ENCODE results near the gene CR1L.
"Not testable (repeated sequence)": the region's sequence is repeated elsewhere in the genome, so short reads cannot be mapped to it uniquely, and the experiment has no call there.

CR1L gene

GRCh38 chr1:207747627-207748492 lies 102.9 kb downstream of the CR1L start:
- DNase-seq: no peak

- peak; percentile 11 for DNase-seq
These were observed 104.0 kb downstream of the CR1L start for GRCh38 chr1:207748737-207749528.

GRCh38 chr1:207750631-207751305 lies 105.8 kb downstream of the CR1L start:
- DNase-seq: no peak

- DNase-seq: not testable (repeated sequence)
These were observed 106.5 kb downstream of the CR1L start for GRCh38 chr1:207751463-207751789.

GRCh38 chr1:207751790-207752455 lies 107.0 kb downstream of the CR1L start, which contains the start of gene CD46:
Gene CD46 (plus strand): TSS chr1:207752054. CDS start chr1:207752213, 159 bp downstream.
- peak; percentile 98 for DNase-seq

GRCh38 chr1:207752456-207752998 lies 107.6 kb downstream of the CR1L start:
- peak; percentile 45 for DNase-seq

GRCh38 chr1:207753611-207754010 lies 108.7 kb downstream of the CR1L start:
- DNase-seq: no peak

GRCh38 chr1:207754011-207754410 lies 109.1 kb downstream of the CR1L start:
- no peak for DNase-seq

- no peak for DNase-seq
These were observed 110.2 kb downstream of the CR1L start for GRCh38 chr1:207754974-207755700.

GRCh38 chr1:207755846-207756693 lies 111.1 kb downstream of the CR1L start:
- no peak for DNase-seq

- DNase-seq: no peak
These were observed 117.7 kb downstream of the CR1L start for GRCh38 chr1:207762622-207763021.

- no peak for DNase-seq
These were observed 118.2 kb downstream of the CR1L start for GRCh38 chr1:207763091-207763490.

- no peak for DNase-seq
These were observed 119.0 kb downstream of the CR1L start for GRCh38 chr1:207763972-207764371.

GRCh38 chr1:207766569-207766968 lies 121.6 kb downstream of the CR1L start:
- DNase-seq: no peak

- not testable (repeated sequence) for DNase-seq
These were observed 125.6 kb downstream of the CR1L start for GRCh38 chr1:207770514-207770913.
